ENCODE results near the gene DCUN1D2. TPM values are rescaled to one million over a fixed set of nuclear protein-coding genes. Genes with fewer than 3 reads are reported as not detected.

The DCUN1D2 gene
- total RNA-seq, 1 donor from 2014 or later = 17.0 TPM

GRCh38 chr13:113495494-113496210 is 5.1 kb upstream of the DCUN1D2 start:
- peaks cover 28% of the 10 kb centered on the region for H3K36me3 Mint-ChIP-seq (ENCODE audit: low read depth)
- no peak for DNase-seq (ENCODE audit: low spot score)
- peaks cover 53% of the 10 kb centered on the region for H3K4me1 Mint-ChIP-seq (ENCODE audit: low read depth)
- H3K27me3 Mint-ChIP-seq (ENCODE audit: low read depth) = no peaks in the 10 kb centered on the region
- peak overlapping the region; percentile 79 for H3K27ac Mint-ChIP-seq (ENCODE audit: unreplicated experiment)
- TF ChIP-seq, protein P1, sequence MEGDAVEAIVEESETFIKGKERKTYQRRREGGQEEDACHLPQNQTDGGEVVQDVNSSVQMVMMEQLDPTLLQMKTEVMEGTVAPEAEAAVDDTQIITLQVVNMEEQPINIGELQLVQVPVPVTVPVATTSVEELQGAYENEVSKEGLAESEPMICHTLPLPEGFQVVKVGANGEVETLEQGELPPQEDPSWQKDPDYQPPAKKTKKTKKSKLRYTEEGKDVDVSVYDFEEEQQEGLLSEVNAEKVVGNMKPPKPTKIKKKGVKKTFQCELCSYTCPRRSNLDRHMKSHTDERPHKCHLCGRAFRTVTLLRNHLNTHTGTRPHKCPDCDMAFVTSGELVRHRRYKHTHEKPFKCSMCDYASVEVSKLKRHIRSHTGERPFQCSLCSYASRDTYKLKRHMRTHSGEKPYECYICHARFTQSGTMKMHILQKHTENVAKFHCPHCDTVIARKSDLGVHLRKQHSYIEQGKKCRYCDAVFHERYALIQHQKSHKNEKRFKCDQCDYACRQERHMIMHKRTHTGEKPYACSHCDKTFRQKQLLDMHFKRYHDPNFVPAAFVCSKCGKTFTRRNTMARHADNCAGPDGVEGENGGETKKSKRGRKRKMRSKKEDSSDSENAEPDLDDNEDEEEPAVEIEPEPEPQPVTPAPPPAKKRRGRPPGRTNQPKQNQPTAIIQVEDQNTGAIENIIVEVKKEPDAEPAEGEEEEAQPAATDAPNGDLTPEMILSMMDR (IDR thresholded peaks at IDR 0.05) = no peak
- no peaks in the 10 kb centered on the region for H3K9me3 Mint-ChIP-seq (ENCODE audit: low read depth)
- H3K4me3 Mint-ChIP-seq (ENCODE audit: unreplicated experiment) = peak overlapping the region; percentile 57

- Mint-ChIP-seq H3K4me1 (ENCODE audit: low read depth) (peaks cover 68% of the 10 kb centered on the region), H3K27me3 (ENCODE audit: low read depth) (no peaks in the 10 kb centered on the region), H3K27ac (ENCODE audit: unreplicated experiment) (peak overlapping the region; percentile 86), H3K4me3 (ENCODE audit: unreplicated experiment) (peak overlapping the region; percentile 52), H3K36me3 (ENCODE audit: low read depth) (peaks cover 18% of the 10 kb centered on the region), H3K9me3 (ENCODE audit: low read depth) (no peaks in the 10 kb centered on the region)
- TF ChIP-seq, protein P1 (IDR thresholded peaks at IDR 0.05) = no peak
- no peak for DNase-seq (ENCODE audit: low spot score)
Measured at GRCh38 chr13:113493315-113493951, 2.9 kb upstream of the DCUN1D2 start.

DNA sequence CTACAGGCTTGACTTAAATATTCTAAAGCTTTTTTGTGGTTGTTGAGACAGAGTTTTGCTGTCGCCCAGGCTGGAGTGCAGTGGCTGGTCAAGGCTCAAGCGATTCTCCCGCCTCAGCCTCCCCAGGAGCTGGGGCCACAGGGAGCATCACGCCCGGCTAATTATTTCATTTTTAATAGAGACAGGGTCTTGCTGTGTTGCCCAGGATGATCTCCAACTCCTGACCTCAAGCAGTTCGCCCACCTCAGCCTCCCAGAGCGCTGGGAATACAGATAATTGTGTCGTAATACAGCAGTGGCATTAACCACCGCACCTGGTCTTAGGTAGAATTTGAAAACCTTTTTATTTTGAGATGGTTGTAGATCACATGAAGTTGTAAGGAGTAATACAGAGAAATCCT is 1.5 kb upstream of the DCUN1D2 start:
- Mint-ChIP-seq H3K9me3 (ENCODE audit: low read depth) (no peaks in the 10 kb centered on the region), H3K27ac (ENCODE audit: unreplicated experiment) (peak overlapping the region; percentile 94), H3K27me3 (ENCODE audit: low read depth) (no peaks in the 10 kb centered on the region), H3K36me3 (ENCODE audit: low read depth) (peaks cover 12% of the 10 kb centered on the region), H3K4me3 (ENCODE audit: unreplicated experiment) (peak overlapping the region; percentile 88), H3K4me1 (ENCODE audit: low read depth) (peaks cover 81% of the 10 kb centered on the region)
- no peak for DNase-seq (ENCODE audit: low spot score)
- TF ChIP-seq, protein P1 (IDR thresholded peaks at IDR 0.05) = no peak

GRCh38 chr13:113491418-113491883 is 940 bp upstream of the DCUN1D2 start:
- Mint-ChIP-seq H3K36me3 (ENCODE audit: low read depth) (peaks cover 12% of the 10 kb centered on the region), H3K9me3 (ENCODE audit: low read depth) (no peaks in the 10 kb centered on the region), H3K4me1 (ENCODE audit: low read depth) (peaks cover 81% of the 10 kb centered on the region), H3K4me3 (ENCODE audit: unreplicated experiment) (peak overlapping the region; percentile 88), H3K27me3 (ENCODE audit: low read depth) (no peaks in the 10 kb centered on the region), H3K27ac (ENCODE audit: unreplicated experiment) (peak overlapping the region; percentile 94)
- DNase-seq (ENCODE audit: low spot score) = no peak
- TF ChIP-seq, protein P1 (IDR thresholded peaks at IDR 0.05) = no peak

GRCh38 chr13:113489549-113490495 is 689 bp downstream of the DCUN1D2 start:
- H3K36me3 Mint-ChIP-seq (ENCODE audit: low read depth) = peaks cover 3% of the 10 kb centered on the region
- H3K9me3 Mint-ChIP-seq (ENCODE audit: low read depth) = no peaks in the 10 kb centered on the region
- peaks cover 72% of the 10 kb centered on the region for H3K4me1 Mint-ChIP-seq (ENCODE audit: low read depth)
- no peak for DNase-seq (ENCODE audit: low spot score)
- H3K27ac Mint-ChIP-seq (ENCODE audit: unreplicated experiment) = peak overlapping the region; percentile 87
- TF ChIP-seq, protein P1 (IDR thresholded peaks at IDR 0.05) = no peak
- H3K4me3 Mint-ChIP-seq (ENCODE audit: unreplicated experiment) = peak overlapping the region; percentile 89
- no peaks in the 10 kb centered on the region for H3K27me3 Mint-ChIP-seq (ENCODE audit: low read depth)

All from chondrocyte (in vitro differentiated cells).